NAMALWA (cell line): ENCODE data around the gene IFIT1.
"Not testable (repeated sequence)": the region's sequence is repeated elsewhere in the genome, so short reads cannot be mapped to it uniquely, and the experiment has no call there.

Experiments used
- DNase-seq: peaks from one replicate; pipeline ENCODE4 v3.0.0-alpha.2; 2015; ENCODE audit warnings: low spot score

IFIT1 gene

DNA sequence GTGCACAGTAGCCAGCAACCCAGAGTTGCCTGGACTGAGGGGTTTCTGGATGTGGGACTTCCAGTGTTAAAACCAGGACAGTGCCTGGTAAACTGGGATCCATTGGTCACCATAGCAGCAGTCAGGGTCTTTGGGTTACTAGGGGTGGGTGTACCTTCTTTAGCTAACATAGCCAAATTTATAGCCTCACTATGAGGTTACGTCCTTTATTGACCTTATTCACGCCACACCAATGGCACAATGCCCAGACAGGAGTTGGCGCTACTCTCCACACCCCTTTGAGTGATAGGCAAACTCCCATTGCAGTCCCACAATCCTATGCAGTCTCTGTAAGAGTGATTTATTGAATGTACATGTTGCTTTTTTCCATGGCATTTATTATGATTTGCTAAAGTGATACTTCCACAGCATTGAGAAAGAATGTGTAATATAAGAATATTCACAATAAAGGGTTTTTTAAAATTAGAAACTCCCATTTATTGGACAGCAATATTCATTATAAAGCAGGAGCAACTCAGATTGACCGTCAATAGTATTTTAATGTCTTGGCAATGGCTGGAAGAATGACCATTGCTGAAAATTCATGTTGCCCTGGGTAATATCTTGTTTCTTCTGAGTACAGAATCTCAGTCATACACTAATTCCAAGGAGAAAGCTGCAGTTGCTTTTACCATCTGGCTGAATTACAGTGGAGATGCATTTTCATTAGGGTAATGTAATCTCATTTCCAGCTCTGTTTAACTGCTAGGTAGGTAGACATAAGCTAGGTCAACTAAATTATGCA is 48.0 kb downstream of the IFIT1 start:
- DNase-seq = no peak

DNA sequence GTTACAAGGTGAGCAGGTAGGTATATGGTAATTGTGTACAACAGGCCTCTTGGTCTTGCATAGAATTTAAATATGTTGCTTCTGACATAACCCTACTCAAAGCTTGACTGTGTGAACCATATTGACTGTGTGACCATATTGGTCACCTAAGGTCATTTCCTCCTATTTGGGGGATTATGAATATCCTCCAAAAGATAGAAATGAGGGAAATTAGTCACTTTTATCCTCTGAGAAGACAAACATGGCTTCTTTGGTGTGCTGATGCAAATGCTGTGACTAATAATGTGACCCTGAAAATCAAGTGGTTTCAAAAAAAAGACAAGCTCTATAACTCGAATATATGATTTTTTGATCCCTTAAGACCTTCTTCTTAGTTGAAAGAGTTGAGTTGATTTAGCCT is 49.9 kb downstream of the IFIT1 start:
- DNase-seq = no peak

DNA sequence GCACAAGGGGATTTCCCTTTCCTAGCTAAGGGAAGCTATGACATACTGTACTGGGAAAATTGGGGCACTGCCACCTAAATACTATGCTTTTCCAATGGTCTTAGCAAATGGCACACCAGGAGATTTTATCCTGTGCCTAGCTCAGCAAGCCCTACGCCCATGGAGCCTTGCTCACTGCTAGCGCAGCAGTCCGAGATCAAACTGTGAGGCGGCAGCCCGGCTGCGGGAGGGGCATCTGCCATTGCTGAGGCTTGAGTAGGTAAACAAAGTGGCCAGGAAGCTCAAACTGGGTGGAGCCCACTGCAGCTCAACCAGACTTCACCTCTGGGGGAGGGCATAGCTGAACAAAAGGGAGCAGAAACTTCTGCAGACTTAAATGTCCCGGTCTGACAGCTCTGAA is 52.4 kb downstream of the IFIT1 start:
- not testable (repeated sequence) for DNase-seq

DNA sequence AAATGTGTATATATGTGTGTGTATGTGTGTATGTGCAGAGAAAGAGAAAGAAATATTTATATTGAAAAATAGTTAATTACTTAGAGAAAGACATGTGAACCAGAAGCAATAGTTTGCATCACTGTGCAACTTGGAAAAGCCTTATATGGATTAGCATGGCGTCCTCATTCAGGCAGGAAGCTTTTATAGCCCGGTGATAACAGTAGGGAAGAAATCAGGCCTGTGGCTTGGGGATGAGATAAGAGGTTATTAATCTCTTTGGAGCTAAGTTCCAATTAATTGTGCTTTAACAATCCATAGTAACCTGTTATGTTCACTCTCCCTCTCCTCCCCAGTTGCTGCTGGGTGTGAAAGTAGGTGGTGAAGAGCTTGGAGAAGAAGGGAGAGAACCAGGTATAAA is 58.5 kb downstream of the IFIT1 start:
- no peak for DNase-seq

DNA sequence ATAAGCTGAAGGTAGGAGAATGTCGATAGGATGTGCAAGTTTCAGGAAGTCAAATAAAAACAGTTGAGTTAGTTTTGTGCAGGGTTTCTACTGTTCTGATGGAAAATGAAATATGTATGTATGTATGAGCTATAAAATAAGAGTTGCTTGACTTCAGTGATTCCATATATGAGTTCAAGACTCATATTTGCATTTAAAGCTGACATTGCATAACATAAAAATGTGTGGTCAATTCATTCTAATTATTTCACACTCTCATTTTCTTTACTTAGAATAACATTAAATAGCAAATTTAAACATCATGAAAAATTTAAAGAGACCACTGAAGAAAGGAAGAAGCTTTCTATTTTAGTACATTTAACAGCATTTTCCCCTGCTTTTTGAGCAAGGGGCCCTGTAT is 59.8 kb downstream of the IFIT1 start:
- DNase-seq = no peak

DNA sequence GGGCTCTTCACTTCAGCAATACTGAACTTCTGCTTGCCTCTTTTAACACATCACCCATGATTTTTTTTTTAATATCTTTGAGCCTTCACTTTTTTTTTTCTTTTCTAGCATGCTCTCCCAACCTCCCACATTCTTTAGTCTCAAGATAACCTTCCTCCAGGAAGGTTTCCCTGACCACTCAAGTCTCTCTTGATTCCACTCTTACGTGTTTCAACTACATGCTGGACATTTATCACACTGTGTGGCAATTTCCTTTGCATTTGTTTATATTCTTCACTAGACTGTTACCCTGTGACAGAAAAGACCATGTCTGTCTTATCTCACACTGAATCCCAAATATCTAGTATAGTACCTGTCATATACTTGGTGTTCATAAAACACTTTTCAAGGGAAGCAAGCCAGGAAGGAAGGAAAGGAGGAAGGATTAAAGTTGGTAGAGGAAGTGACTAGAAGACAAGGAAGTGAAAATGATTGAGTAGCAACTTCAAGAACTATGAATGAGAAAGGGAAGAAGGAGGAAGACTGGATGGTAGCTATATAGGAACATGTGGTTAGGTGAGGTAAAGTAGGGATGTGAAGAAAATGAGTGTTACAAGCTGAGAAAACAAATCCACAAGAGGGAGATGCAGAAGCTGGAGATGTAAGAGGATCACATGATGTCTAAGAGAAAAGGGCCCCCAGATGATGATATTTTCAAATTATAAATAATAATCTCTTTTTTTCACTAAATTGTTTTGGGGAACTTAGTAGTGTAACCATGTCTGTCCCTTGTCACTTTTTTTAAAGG is 62.3 kb downstream of the IFIT1 start:
- DNase-seq = no peak
